MG63 (cell line): ENCODE results near the gene SIRT2. TPM values are rescaled to one million over a fixed set of nuclear protein-coding genes. Genes with fewer than 3 reads are reported as not detected.
"Not testable (repeated sequence)": the region's sequence is repeated elsewhere in the genome, so short reads cannot be mapped to it uniquely, and the experiment has no call there.

Experiments
- DNase-seq: peaks from one replicate; pipeline ENCODE4 v3.0.0-alpha.2; 2020
- H3K27me3 ChIP-seq: fragments of 250-450 bp; sonication (Bioruptor Pico); 2 replicates; pipeline ENCODE4 v1.5.1; 2020; ENCODE audit warnings: mild to moderate bottlenecking, moderate library complexity
- H3K36me3 ChIP-seq: fragments of 250-450 bp; sonication (Bioruptor Pico); 2 replicates; pipeline ENCODE4 v1.5.1; 2020; ENCODE audit warnings: mild to moderate bottlenecking, moderate library complexity
- H3K4me3 ChIP-seq: fragments of 250-450 bp; sonication (Bioruptor Pico); 2 replicates; pipeline ENCODE4 v1.5.1; 2020; ENCODE audit warnings: mild to moderate bottlenecking, moderate library complexity
- H3K9me3 ChIP-seq: fragments of 250-450 bp; sonication (Bioruptor Pico); 2 replicates; pipeline ENCODE4 v1.5.1; 2020; ENCODE audit warnings: mild to moderate bottlenecking, moderate library complexity
- total RNA-seq: library from RNA; depleted of rRNA; stranded (reverse); fragments of >200 nt; shearing (Covaris generic); gene quantifications from 2 replicates; pipeline ENCODE4 v1.2.3, GENCODE V29; 2014; ENCODE audit warnings: low replicate concordance

Gene SIRT2
- total RNA-seq, 1 experiment from 2014 or later, result 72.9 TPM

- DNase-seq, result no peak
- H3K4me3 ChIP-seq, result no peak overlapping the region
- no peaks in the 10 kb centered on the region for H3K27me3 ChIP-seq
- no peaks in the 10 kb centered on the region for H3K9me3 ChIP-seq
- peaks cover 13% of the 10 kb centered on the region for H3K36me3 ChIP-seq
Observed at GRCh38 chr19:38908911-38909310, 9.5 kb upstream of the SIRT2 start.

- DNase-seq, result no peak
- Histone ChIP-seq H3K4me3 (no peak overlapping the region), H3K27me3 (no peaks in the 10 kb centered on the region), H3K36me3 (peaks cover 13% of the 10 kb centered on the region), H3K9me3 (no peaks in the 10 kb centered on the region)
Observed at GRCh38 chr19:38907670-38908069, 8.3 kb upstream of the SIRT2 start.

- DNase-seq, result no peak
- H3K4me3 ChIP-seq, result no peak overlapping the region
- H3K9me3 ChIP-seq, result no peaks in the 10 kb centered on the region
- no peaks in the 10 kb centered on the region for H3K27me3 ChIP-seq
- H3K36me3 ChIP-seq, result peaks cover 13% of the 10 kb centered on the region
Observed at GRCh38 chr19:38907227-38907626, 7.8 kb upstream of the SIRT2 start.

GRCh38 chr19:38905620-38906019 lies 6.2 kb upstream of the SIRT2 start:
- DNase-seq, result no peak
- Histone ChIP-seq H3K4me3 (no peak overlapping the region), H3K27me3 (no peaks in the 10 kb centered on the region)

GRCh38 chr19:38904581-38905539 lies 5.4 kb upstream of the SIRT2 start:
- Histone ChIP-seq H3K36me3 (peaks cover 15% of the 10 kb centered on the region), H3K4me3 (no peak overlapping the region), H3K27me3 (no peaks in the 10 kb centered on the region), H3K9me3 (peaks cover 4% of the 10 kb centered on the region)
- DNase-seq, result no peak

More at GRCh38 chr19:38905620-38906019, 6.2 kb upstream of the SIRT2 start:
- peaks cover 15% of the 10 kb centered on the region for H3K36me3 ChIP-seq
- peaks cover 4% of the 10 kb centered on the region for H3K9me3 ChIP-seq

- no peak overlapping the region for H3K4me3 ChIP-seq
- peaks cover 4% of the 10 kb centered on the region for H3K9me3 ChIP-seq
- H3K27me3 ChIP-seq, result no peaks in the 10 kb centered on the region
- H3K36me3 ChIP-seq, result peaks cover 6% of the 10 kb centered on the region
- DNase-seq, result no peak
Observed at GRCh38 chr19:38901683-38902082, 2.3 kb upstream of the SIRT2 start.

GRCh38 chr19:38900743-38901190 lies 1.3 kb upstream of the SIRT2 start:
- peaks cover 5% of the 10 kb centered on the region for H3K36me3 ChIP-seq
- DNase-seq, result no peak
- peaks cover 4% of the 10 kb centered on the region for H3K9me3 ChIP-seq
- H3K4me3 ChIP-seq, result peak overlapping the region; percentile 79
- no peaks in the 10 kb centered on the region for H3K27me3 ChIP-seq

GRCh38 chr19:38900202-38900629 lies 798 bp upstream of the SIRT2 start:
- no peaks in the 10 kb centered on the region for H3K27me3 ChIP-seq
- H3K4me3 ChIP-seq, result peak overlapping the region; percentile 79
- H3K36me3 ChIP-seq, result peaks cover 5% of the 10 kb centered on the region
- peaks cover 4% of the 10 kb centered on the region for H3K9me3 ChIP-seq
- no peak for DNase-seq

- peak overlapping the region; percentile 79 for H3K4me3 ChIP-seq
- H3K9me3 ChIP-seq, result peaks cover 4% of the 10 kb centered on the region
- H3K27me3 ChIP-seq, result no peaks in the 10 kb centered on the region
- peaks cover 2% of the 10 kb centered on the region; the same call in 1 of the 2 replicates for H3K36me3 ChIP-seq
- peak; percentile 16 for DNase-seq
Observed at GRCh38 chr19:38898788-38899446, 501 bp downstream of the SIRT2 start.

GRCh38 chr19:38894968-38895367 lies 4.5 kb downstream of the SIRT2 start:
- DNase-seq, result no peak
- H3K36me3 ChIP-seq, result no peaks in the 10 kb centered on the region
- no peaks in the 10 kb centered on the region for H3K27me3 ChIP-seq
- H3K4me3 ChIP-seq, result no peak overlapping the region
- H3K9me3 ChIP-seq, result no peaks in the 10 kb centered on the region

GRCh38 chr19:38893341-38893771 lies 6.1 kb downstream of the SIRT2 start:
- no peak for DNase-seq
- peaks cover 9% of the 10 kb centered on the region; the same call in 1 of the 2 replicates for H3K36me3 ChIP-seq

GRCh38 chr19:38892841-38893240 lies 6.6 kb downstream of the SIRT2 start:
- no peaks in the 10 kb centered on the region for H3K9me3 ChIP-seq
- H3K27me3 ChIP-seq, result no peaks in the 10 kb centered on the region
- no peak for DNase-seq
- peaks cover 12% of the 10 kb centered on the region for H3K36me3 ChIP-seq
- H3K4me3 ChIP-seq, result no peak overlapping the region

More at GRCh38 chr19:38893341-38893771, 6.1 kb downstream of the SIRT2 start:
- H3K27me3 ChIP-seq, result no peaks in the 10 kb centered on the region
- H3K9me3 ChIP-seq, result no peaks in the 10 kb centered on the region
- no peak overlapping the region for H3K4me3 ChIP-seq

- Histone ChIP-seq H3K9me3 (no peaks in the 10 kb centered on the region), H3K27me3 (no peaks in the 10 kb centered on the region), H3K4me3 (no peak overlapping the region), H3K36me3 (peaks cover 19% of the 10 kb centered on the region)
- DNase-seq, result no peak
Observed at GRCh38 chr19:38891771-38892170, 7.6 kb downstream of the SIRT2 start.

- Histone ChIP-seq H3K9me3 (no peaks in the 10 kb centered on the region), H3K4me3 (no peak overlapping the region), H3K36me3 (peaks cover 19% of the 10 kb centered on the region), H3K27me3 (no peaks in the 10 kb centered on the region)
- no peak for DNase-seq
Observed at GRCh38 chr19:38890686-38891085, 8.7 kb downstream of the SIRT2 start.

GRCh38 chr19:38889803-38890202 lies 9.6 kb downstream of the SIRT2 start:
- no peaks in the 10 kb centered on the region for H3K9me3 ChIP-seq
- H3K36me3 ChIP-seq, result peaks cover 19% of the 10 kb centered on the region
- H3K27me3 ChIP-seq, result no peaks in the 10 kb centered on the region
- no peak overlapping the region for H3K4me3 ChIP-seq
- DNase-seq, result no peak

GRCh38 chr19:38888876-38889275 lies 10.5 kb downstream of the SIRT2 start:
- no peak for DNase-seq
- Histone ChIP-seq H3K4me3 (no peak overlapping the region), H3K9me3 (no peaks in the 10 kb centered on the region), H3K27me3 (no peaks in the 10 kb centered on the region), H3K36me3 (peaks cover 19% of the 10 kb centered on the region)

- H3K9me3 ChIP-seq, result not testable (repeated sequence)
Observed at GRCh38 chr19:38884691-38885090, 14.7 kb downstream of the SIRT2 start.

More at GRCh38 chr19:38884691-38885090, 14.7 kb downstream of the SIRT2 start:
- H3K36me3 ChIP-seq, result peaks cover 19% of the 10 kb centered on the region
- H3K27me3 ChIP-seq, DNase-seq, H3K4me3 ChIP-seq: not testable (repeated sequence)
